SHP77 (cell line): ENCODE results near the gene GALNT9.
"Not testable (repeated sequence)": the region's sequence is repeated elsewhere in the genome, so short reads cannot be mapped to it uniquely, and the experiment has no call there.

Source experiments
- DNase-seq, 2 experiments: peaks; one replicate each; lab custom pipeline; 2025; lab: John Stamatoyannopoulos, UW

GALNT9 gene

GRCh38 chr12:132155771-132156572, 173.4 kb downstream of the GALNT9 start:
- DNase-seq, result no peak

GRCh38 chr12:132154941-132155770, 174.2 kb downstream of the GALNT9 start:
- no peak for DNase-seq

GRCh38 chr12:132154341-132154761, 175.0 kb downstream of the GALNT9 start:
- peak in 1 of 2 experiments; percentile 27 for DNase-seq

GRCh38 chr12:132153501-132154340, 175.7 kb downstream of the GALNT9 start:
- peak; percentile 82 to 90 for DNase-seq

GRCh38 chr12:132152953-132153352, 176.4 kb downstream of the GALNT9 start:
- no peak for DNase-seq

GRCh38 chr12:132152411-132152821, 177.0 kb downstream of the GALNT9 start:
- DNase-seq, result no peak

GRCh38 chr12:132151766-132152410, 177.5 kb downstream of the GALNT9 start:
- no peak for DNase-seq

GRCh38 chr12:132151145-132151765, 178.1 kb downstream of the GALNT9 start:
- DNase-seq, result no peak

GRCh38 chr12:132150780-132151144, 178.6 kb downstream of the GALNT9 start:
- no peak for DNase-seq

- DNase-seq, result not testable (repeated sequence)
Measured at GRCh38 chr12:132149526-132149925, 179.9 kb downstream of the GALNT9 start.

GRCh38 chr12:132148368-132149045, 180.9 kb downstream of the GALNT9 start:
- DNase-seq, result no peak

- DNase-seq, result no peak
Measured at GRCh38 chr12:132147423-132148367, 181.7 kb downstream of the GALNT9 start.

- DNase-seq, result no peak
Measured at GRCh38 chr12:132146772-132147422, 182.5 kb downstream of the GALNT9 start.
